Nephron progenitor cell (in vitro differentiated cells): ENCODE measurements around the gene PITPNC1.

Experiments used
- DNase-seq: peaks from one replicate; pipeline ENCODE4 v3.0.0; 2021
- H3K27ac Mint-ChIP-seq: 2 replicates; pipeline ENCODE4 v1.8.0; 2021; ENCODE audit warnings: mild to moderate bottlenecking, moderate library complexity, mixed read lengths
- H3K27me3 Mint-ChIP-seq: 2 replicates; pipeline ENCODE4 v1.8.0; 2021; ENCODE audit warnings: mild to moderate bottlenecking, low read depth, mixed read lengths; ENCODE audit not compliant: poor library complexity
- H3K36me3 Mint-ChIP-seq: 2 replicates; pipeline ENCODE4 v1.8.0; 2021; ENCODE audit warnings: low read depth, mixed read lengths
- H3K4me1 Mint-ChIP-seq: 2 replicates; pipeline ENCODE4 v1.8.0; 2021; ENCODE audit warnings: mixed read lengths
- H3K4me3 Mint-ChIP-seq: 2 replicates; pipeline ENCODE4 v1.8.0; 2021; ENCODE audit warnings: mild to moderate bottlenecking, moderate library complexity, mixed read lengths
- H3K9me3 Mint-ChIP-seq: 2 replicates; pipeline ENCODE4 v1.8.0; 2021; ENCODE audit warnings: mild to moderate bottlenecking, moderate library complexity, mixed read lengths
- CTCF ChIP-seq: fragments of 200-600 bp; sonication (generic); IDR thresholded peaks from 2 replicates; pipeline ENCODE4 v1.5.0; 2021; ENCODE audit warnings: antibody characterized with exemption

PITPNC1 gene

DNA sequence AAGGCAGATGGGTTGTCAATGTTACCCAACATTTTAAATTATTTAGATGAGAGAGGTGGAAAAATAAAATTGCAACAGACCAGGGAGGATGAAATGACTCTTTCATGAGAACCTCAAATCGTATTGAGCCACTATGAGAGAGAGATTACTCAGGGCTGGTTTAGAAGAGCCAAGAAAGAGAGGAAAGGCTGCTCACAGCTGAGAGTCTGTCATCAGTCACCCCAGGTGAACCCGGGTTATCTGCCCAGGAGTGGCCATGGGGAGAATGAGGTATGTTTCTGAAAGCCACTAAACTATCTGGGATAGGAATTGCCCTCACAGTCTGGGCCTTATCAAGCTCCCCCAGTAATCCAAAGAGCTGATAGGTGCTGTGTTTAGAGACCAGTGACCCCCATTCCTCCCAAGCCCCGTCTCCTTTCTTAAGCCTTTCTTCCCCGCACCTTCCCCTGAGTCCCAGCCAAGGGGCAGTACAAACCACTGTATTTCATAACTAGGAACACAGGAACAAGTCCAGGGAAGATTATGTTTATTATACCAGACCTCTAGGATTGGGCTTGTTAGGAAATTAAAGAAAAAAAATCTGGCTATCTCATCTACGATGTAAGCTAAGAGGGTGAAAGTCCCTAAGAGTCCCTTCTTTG is 181.8 kb downstream of the PITPNC1 start:
- Mint-ChIP-seq H3K27ac (no peak overlapping the region), H3K4me1 (peaks cover 12% of the 10 kb centered on the region), H3K4me3 (no peak overlapping the region), H3K9me3 (peaks cover 6% of the 10 kb centered on the region), H3K27me3 (peaks cover 8% of the 10 kb centered on the region), H3K36me3 (peaks cover 18% of the 10 kb centered on the region)
- TF ChIP-seq CTCF: no peak
- DNase-seq: no peak

DNA sequence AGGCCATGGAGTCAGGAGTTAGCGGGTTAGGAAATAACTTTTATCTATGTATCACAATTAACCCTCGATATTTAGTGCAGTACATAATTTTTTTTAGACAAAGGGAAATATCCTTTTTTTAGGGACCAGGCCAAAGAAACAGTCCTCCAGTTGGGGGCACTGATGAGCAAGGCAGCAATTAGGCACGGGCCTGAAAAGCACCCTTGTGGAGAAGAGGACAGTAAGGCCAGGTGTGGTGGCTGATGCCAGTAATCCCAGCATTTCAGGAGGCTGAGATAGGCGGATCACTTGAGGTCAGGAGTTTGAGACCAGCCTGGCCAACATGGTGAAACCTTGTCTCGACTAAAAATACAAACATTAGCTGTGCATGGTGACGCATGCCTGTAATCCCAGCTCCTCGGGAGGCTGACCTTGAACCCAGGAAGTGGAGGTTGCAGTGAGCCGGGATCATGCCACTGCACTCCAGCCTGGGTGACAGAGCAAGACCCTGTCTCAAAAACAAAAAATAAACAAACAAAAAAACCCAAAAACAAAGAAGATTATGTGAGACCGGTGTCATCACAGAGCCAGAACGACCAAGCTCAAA is 182.4 kb downstream of the PITPNC1 start:
- peaks cover 18% of the 10 kb centered on the region for H3K36me3 Mint-ChIP-seq
- no peak for TF ChIP-seq CTCF
- no peak overlapping the region for H3K4me3 Mint-ChIP-seq
- peaks cover 6% of the 10 kb centered on the region for H3K9me3 Mint-ChIP-seq
- peaks cover 12% of the 10 kb centered on the region for H3K4me1 Mint-ChIP-seq
- no peak overlapping the region for H3K27ac Mint-ChIP-seq
- H3K27me3 Mint-ChIP-seq: peaks cover 7% of the 10 kb centered on the region
- no peak for DNase-seq

- Mint-ChIP-seq H3K27me3 (peaks cover 4% of the 10 kb centered on the region), H3K4me3 (no peak overlapping the region), H3K9me3 (no peaks in the 10 kb centered on the region), H3K27ac (no peak overlapping the region), H3K4me1 (peaks cover 12% of the 10 kb centered on the region), H3K36me3 (peaks cover 7% of the 10 kb centered on the region)
- no peak for TF ChIP-seq CTCF
- DNase-seq: no peak
Measured at GRCh38 chr17:67562005-67562404, 184.9 kb downstream of the PITPNC1 start.

DNA sequence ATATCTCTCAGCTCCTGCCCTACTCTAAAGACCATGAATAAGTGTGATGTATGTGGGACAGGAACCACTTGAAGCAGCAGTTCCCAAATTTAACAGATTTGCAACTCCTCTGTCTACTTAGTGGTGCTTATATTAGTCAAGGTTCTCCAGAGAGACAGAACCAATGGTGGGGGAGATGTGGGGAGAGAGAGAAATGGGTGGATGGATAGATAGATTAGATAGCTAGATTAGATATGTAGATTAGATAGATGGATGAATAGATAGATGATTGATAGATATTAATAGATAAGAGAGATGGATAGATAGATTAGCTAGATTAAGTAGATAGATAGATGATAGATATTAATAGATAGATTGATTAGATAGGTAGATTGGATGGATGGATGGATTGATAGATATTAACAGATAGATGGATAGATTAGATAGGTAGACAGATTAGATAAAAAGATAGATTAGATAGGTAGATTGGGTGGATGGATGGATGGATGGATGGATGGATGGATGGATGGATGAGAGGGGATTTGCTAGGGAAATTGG is 186.7 kb downstream of the PITPNC1 start:
- no peak for DNase-seq
- H3K27ac Mint-ChIP-seq: no peak overlapping the region
- peaks cover 6% of the 10 kb centered on the region for H3K4me1 Mint-ChIP-seq
- no peak overlapping the region for H3K4me3 Mint-ChIP-seq
- H3K36me3 Mint-ChIP-seq: no peaks in the 10 kb centered on the region
- no peaks in the 10 kb centered on the region for H3K9me3 Mint-ChIP-seq
- no peak for TF ChIP-seq CTCF
- peaks cover 4% of the 10 kb centered on the region for H3K27me3 Mint-ChIP-seq

- peaks cover 11% of the 10 kb centered on the region for H3K27me3 Mint-ChIP-seq
- no peak overlapping the region for H3K4me3 Mint-ChIP-seq
- no peak overlapping the region for H3K27ac Mint-ChIP-seq
- no peaks in the 10 kb centered on the region for H3K9me3 Mint-ChIP-seq
- DNase-seq: no peak
- TF ChIP-seq CTCF: no peak
- H3K36me3 Mint-ChIP-seq: no peaks in the 10 kb centered on the region
- peaks cover 16% of the 10 kb centered on the region for H3K4me1 Mint-ChIP-seq
Measured at GRCh38 chr17:67565068-67565467, 188.0 kb downstream of the PITPNC1 start.

GRCh38 chr17:67566656-67567055 is 189.6 kb downstream of the PITPNC1 start:
- Mint-ChIP-seq H3K36me3 (no peaks in the 10 kb centered on the region), H3K27me3 (peaks cover 11% of the 10 kb centered on the region), H3K27ac (no peak overlapping the region), H3K9me3 (no peaks in the 10 kb centered on the region), H3K4me3 (no peak overlapping the region), H3K4me1 (peaks cover 17% of the 10 kb centered on the region)
- no peak for TF ChIP-seq CTCF
- no peak for DNase-seq
